IPS DF 6.9 (cell line): ENCODE data around the gene NIF3L1.

ENCODE experiments used
- DNase-seq: peaks from one replicate; pipeline ENCODE4 v3.0.0-alpha.2; 2013; ENCODE audit warnings: low read depth, low spot score
- H3K27ac ChIP-seq: one replicate; pipeline ENCODE4 v1.5.1; 2013; ENCODE audit warnings: low read length, control low read depth
- H3K27me3 ChIP-seq: 2 replicates; pipeline ENCODE4 v1.6.1; 2013; ENCODE audit warnings: mild to moderate bottlenecking, low read length; ENCODE audit not compliant: control insufficient read depth, insufficient read depth
- H3K36me3 ChIP-seq: 2 replicates; pipeline ENCODE4 v1.6.1; 2013; ENCODE audit warnings: low read length; ENCODE audit not compliant: control insufficient read depth, insufficient read depth
- H3K4me1 ChIP-seq: 2 replicates; pipeline ENCODE4 v1.6.1; 2013; ENCODE audit warnings: low read length; ENCODE audit not compliant: control insufficient read depth, insufficient read depth
- H3K4me3 ChIP-seq: 2 replicates; pipeline ENCODE4 v1.5.1; 2013; ENCODE audit warnings: mild to moderate bottlenecking, low read length
- H3K9me3 ChIP-seq: 2 replicates; pipeline ENCODE4 v1.6.1; 2013; ENCODE audit warnings: low read length, inconsistent platforms; ENCODE audit not compliant: control insufficient read depth, insufficient read depth
- WGBS: extraction: QIAGEN DNeasy Blood & Tissue Kit; methylation state at CpG from one replicate; pipeline ENCODE4 v1.1.7; 2013; ENCODE audit warnings: mixed read lengths, missing lambda C conversion rate; ENCODE audit not compliant: insufficient read length, insufficient coverage; 5-methylcytosine and 5-hydroxymethylcytosine counted together

NIF3L1 gene

GRCh38 chr2:200852605-200853004, 36.6 kb upstream of the NIF3L1 start:
- Histone ChIP-seq H3K4me3 (no peak overlapping the region), H3K36me3 (peaks cover 28% of the 10 kb centered on the region; the same call in 1 of the 2 replicates), H3K4me1 (no peaks in the 10 kb centered on the region), H3K9me3 (no peaks in the 10 kb centered on the region), H3K27me3 (no peaks in the 10 kb centered on the region), H3K27ac (no peak overlapping the region)
- DNase-seq, result no peak
- no CpG with 5 or more reads among the region's 2 CpGs for WGBS

- H3K9me3 ChIP-seq, result no peaks in the 10 kb centered on the region
- DNase-seq, result no peak
- no peak overlapping the region for H3K27ac ChIP-seq
- H3K4me1 ChIP-seq, result no peaks in the 10 kb centered on the region
- H3K27me3 ChIP-seq, result no peaks in the 10 kb centered on the region
- peaks cover 35% of the 10 kb centered on the region; the same call in 1 of the 2 replicates for H3K36me3 ChIP-seq
- H3K4me3 ChIP-seq, result no peak overlapping the region
- WGBS, result no CpG with 5 or more reads among the region's 8 CpGs
Measured at GRCh38 chr2:200856806-200857205, 32.4 kb upstream of the NIF3L1 start.

GRCh38 chr2:200860092-200860795, 28.9 kb upstream of the NIF3L1 start:
- Histone ChIP-seq H3K9me3 (no peaks in the 10 kb centered on the region), H3K4me3 (no peak overlapping the region), H3K4me1 (no peaks in the 10 kb centered on the region), H3K27ac (no peak overlapping the region), H3K36me3 (peaks cover 20% of the 10 kb centered on the region; the same call in 1 of the 2 replicates), H3K27me3 (no peaks in the 10 kb centered on the region)
- DNase-seq, result no peak
- WGBS, result no CpG with 5 or more reads among the region's 12 CpGs

- Histone ChIP-seq H3K27me3 (no peaks in the 10 kb centered on the region), H3K36me3 (peaks cover 16% of the 10 kb centered on the region; the same call in 1 of the 2 replicates), H3K4me1 (no peaks in the 10 kb centered on the region), H3K9me3 (no peaks in the 10 kb centered on the region), H3K4me3 (no peak overlapping the region), H3K27ac (no peak overlapping the region)
- no CpG with 5 or more reads among the region's 4 CpGs for WGBS
- no peak for DNase-seq
Measured at GRCh38 chr2:200861617-200862155, 27.5 kb upstream of the NIF3L1 start.

GRCh38 chr2:200862532-200863000, 26.6 kb upstream of the NIF3L1 start:
- no peak overlapping the region for H3K27ac ChIP-seq
- no peaks in the 10 kb centered on the region for H3K9me3 ChIP-seq
- H3K4me1 ChIP-seq, result no peaks in the 10 kb centered on the region
- H3K36me3 ChIP-seq, result peaks cover 10% of the 10 kb centered on the region; the same call in 1 of the 2 replicates
- no CpG with 5 or more reads among the region's 13 CpGs for WGBS
- peak overlapping the region; percentile 73; the same call in 1 of the 2 replicates for H3K4me3 ChIP-seq
- no peaks in the 10 kb centered on the region for H3K27me3 ChIP-seq
- DNase-seq, result no peak

- Histone ChIP-seq H3K4me3 (peak overlapping the region; percentile 73), H3K9me3 (no peaks in the 10 kb centered on the region), H3K4me1 (no peaks in the 10 kb centered on the region), H3K27me3 (no peaks in the 10 kb centered on the region), H3K27ac (no peak overlapping the region), H3K36me3 (no peaks in the 10 kb centered on the region; the same call in 1 of the 2 replicates)
- WGBS, result no CpG with 5 or more reads among the region's 19 CpGs
- DNase-seq, result no peak
Measured at GRCh38 chr2:200863782-200864175, 25.4 kb upstream of the NIF3L1 start.

- Histone ChIP-seq H3K4me3 (peak within 1 kb of the TSS; percentile 73), H3K36me3 (no peaks in the 10 kb centered on the region; the same call in 1 of the 2 replicates), H3K4me1 (no peaks in the 10 kb centered on the region), H3K27me3 (no peaks in the 10 kb centered on the region), H3K9me3 (no peaks in the 10 kb centered on the region), H3K27ac (no peak within 1 kb of the TSS)
- WGBS, result no CpG with 5 or more reads among the region's 89 CpGs
- peak; percentile 61 for DNase-seq
Measured at GRCh38 chr2:200864176-200865034, 24.8 kb upstream of the NIF3L1 start, which contains the start of gene CLK1. Gene CLK1, minus strand, starts transcription at chr2:200864658. Its CDS starts 2,796 bp downstream, at chr2:200861862.

- no peak for DNase-seq
- H3K4me1 ChIP-seq, result no peaks in the 10 kb centered on the region
- no peak overlapping the region for H3K4me3 ChIP-seq
- no CpG with 5 or more reads among the region's 2 CpGs for WGBS
- H3K27ac ChIP-seq, result no peak overlapping the region
- no peaks in the 10 kb centered on the region for H3K36me3 ChIP-seq
- no peaks in the 10 kb centered on the region for H3K9me3 ChIP-seq
- no peaks in the 10 kb centered on the region for H3K27me3 ChIP-seq
Measured at GRCh38 chr2:200869014-200869413, 20.2 kb upstream of the NIF3L1 start.

- Histone ChIP-seq H3K4me1 (no peaks in the 10 kb centered on the region), H3K9me3 (no peaks in the 10 kb centered on the region), H3K27ac (no peak overlapping the region), H3K4me3 (no peak overlapping the region), H3K27me3 (no peaks in the 10 kb centered on the region), H3K36me3 (no peaks in the 10 kb centered on the region)
- no CpG with 5 or more reads among the region's 3 CpGs for WGBS
- DNase-seq, result no peak
Measured at GRCh38 chr2:200871151-200871550, 18.0 kb upstream of the NIF3L1 start.

- DNase-seq, result no peak
- Histone ChIP-seq H3K36me3 (no peaks in the 10 kb centered on the region), H3K27me3 (no peaks in the 10 kb centered on the region), H3K4me1 (no peaks in the 10 kb centered on the region), H3K27ac (no peak overlapping the region), H3K9me3 (no peaks in the 10 kb centered on the region), H3K4me3 (no peak overlapping the region)
- no CpG with 5 or more reads among the region's 6 CpGs for WGBS
Measured at GRCh38 chr2:200873560-200873959, 15.6 kb upstream of the NIF3L1 start.
